Measurements from ENCODE around the gene MFNG. TPM values are rescaled to one million over a fixed set of nuclear protein-coding genes. Genes with fewer than 3 reads are reported as not detected.

MFNG gene
- total and polyA plus RNA-seq, 2 experiments from 2014 or later = 3.3 TPM

GRCh38 chr22:37425369-37425768, 60.8 kb downstream of the MFNG start:
- Histone ChIP-seq H3K4me2 (no peak overlapping the region), H3K27ac (no peak overlapping the region), H3K9me2 (replicated peaks; ENCODE audit: insufficient read depth) (no peaks in the 10 kb centered on the region), H2AFZ (no peak overlapping the region), H4K20me1 (ENCODE audit: insufficient read depth, poor library complexity, severe bottlenecking) (no peaks in the 10 kb centered on the region), H3K36me3 (replicated peaks; ENCODE audit: insufficient read depth, low read depth) (no peaks in the 10 kb centered on the region), H3K9me3 (ENCODE audit: low read depth) (no peaks in the 10 kb centered on the region), H3K4me1 (ENCODE audit: insufficient read depth) (peaks cover 14% of the 10 kb centered on the region), H3K4me3 (no peak overlapping the region), H3K27me3 (peaks cover 58% of the 10 kb centered on the region), H3K79me2 (no peaks in the 10 kb centered on the region)
- WGBS (ENCODE audit: low lambda C conversion rate, missing lambda C conversion rate) = 94% methylated on average over 11 of the region's 11 CpGs
- no peak for DNase-seq (ENCODE audit: low spot score)
- TF ChIP-seq EZH2 (IDR thresholded peaks at IDR 0.05; ENCODE audit: borderline replicate concordance) (no peak), EZH2phosphoT487 (IDR thresholded peaks at IDR 0.05; ENCODE audit: low read depth, severe bottlenecking, unreplicated experiment) (no peak), CTCF (IDR thresholded peaks at IDR 0.05; ENCODE audit: poor library complexity) (no peak)

- no peak overlapping the region for H3K4me3 ChIP-seq
- no peaks in the 10 kb centered on the region for H3K36me3 ChIP-seq (replicated peaks; ENCODE audit: insufficient read depth, low read depth)
- TF ChIP-seq CTCF (IDR thresholded peaks at IDR 0.05; ENCODE audit: poor library complexity) (no peak), EZH2 (IDR thresholded peaks at IDR 0.05; ENCODE audit: borderline replicate concordance) (no peak), EZH2phosphoT487 (IDR thresholded peaks at IDR 0.05; ENCODE audit: low read depth, severe bottlenecking, unreplicated experiment) (no peak)
- no peaks in the 10 kb centered on the region for H3K9me3 ChIP-seq (ENCODE audit: low read depth)
- H3K9me2 ChIP-seq (replicated peaks; ENCODE audit: insufficient read depth) = no peaks in the 10 kb centered on the region
- no peak overlapping the region for H2AFZ ChIP-seq
- H3K79me2 ChIP-seq = no peaks in the 10 kb centered on the region
- DNase-seq (ENCODE audit: low spot score) = no peak
- no peak overlapping the region for H3K27ac ChIP-seq
- H4K20me1 ChIP-seq (ENCODE audit: insufficient read depth, poor library complexity, severe bottlenecking) = no peaks in the 10 kb centered on the region
- peaks cover 68% of the 10 kb centered on the region for H3K27me3 ChIP-seq
- H3K4me2 ChIP-seq = no peak overlapping the region
- WGBS (ENCODE audit: low lambda C conversion rate, missing lambda C conversion rate) = 96% methylated on average over 8 of the region's 8 CpGs
- peaks cover 20% of the 10 kb centered on the region for H3K4me1 ChIP-seq (ENCODE audit: insufficient read depth)
These were observed 62.9 kb downstream of the MFNG start for GRCh38 chr22:37423283-37423682.

GRCh38 chr22:37421468-37421877, 64.7 kb downstream of the MFNG start:
- no peaks in the 10 kb centered on the region for H4K20me1 ChIP-seq (ENCODE audit: insufficient read depth, poor library complexity, severe bottlenecking)
- peaks cover 14% of the 10 kb centered on the region for H3K4me1 ChIP-seq (ENCODE audit: insufficient read depth)
- H3K27me3 ChIP-seq = peaks cover 65% of the 10 kb centered on the region
- whole genome bisulfite sequencing (ENCODE audit: low lambda C conversion rate, missing lambda C conversion rate) = 89% methylated on average over 9 of the region's 9 CpGs
- no peaks in the 10 kb centered on the region for H3K36me3 ChIP-seq (replicated peaks; ENCODE audit: insufficient read depth, low read depth)
- H3K79me2 ChIP-seq = no peaks in the 10 kb centered on the region
- DNase-seq (ENCODE audit: low spot score) = no peak
- H3K4me3 ChIP-seq = no peak overlapping the region
- no peaks in the 10 kb centered on the region for H3K9me2 ChIP-seq (replicated peaks; ENCODE audit: insufficient read depth)
- no peak overlapping the region for H3K4me2 ChIP-seq
- no peak overlapping the region for H3K27ac ChIP-seq
- H2AFZ ChIP-seq = no peak overlapping the region
- H3K9me3 ChIP-seq (ENCODE audit: low read depth) = no peaks in the 10 kb centered on the region
- TF ChIP-seq CTCF (IDR thresholded peaks at IDR 0.05; ENCODE audit: poor library complexity) (no peak), EZH2phosphoT487 (IDR thresholded peaks at IDR 0.05; ENCODE audit: low read depth, severe bottlenecking, unreplicated experiment) (no peak), EZH2 (IDR thresholded peaks at IDR 0.05; ENCODE audit: borderline replicate concordance) (no peak)

Data from hepatocyte (in vitro differentiated cells).